Naive B cell (primary cell): ENCODE results near the gene UAP1L1. TPM values are rescaled to one million over a fixed set of nuclear protein-coding genes. Genes with fewer than 3 reads are reported as not detected.
A peak's percentile ranks its signal among the peaks of the same experiment; 100 is the strongest.
"Not testable (repeated sequence)": the region's sequence is repeated elsewhere in the genome, so short reads cannot be mapped to it uniquely, and the experiment has no call there.

Experiments used
- ATAC-seq, 2 donors: fragments of 150-1000 bp; cut with Tn5 transposase; 2 replicates each; pipeline ENCODE4 v1.10.0; 2021; ENCODE audit warnings: low read depth in 2 of 2, mild to moderate bottlenecking in 2 of 2, moderate library complexity in 2 of 2
- DNase-seq: peaks from one replicate; pipeline ENCODE4 v3.0.0; 2022
- H3K27ac Mint-ChIP-seq, 6 donors: one replicate each; pipeline ENCODE4 v1.8.0; 2020 to 2022; ENCODE audit warnings: mild to moderate bottlenecking in 6 of 6, mixed read lengths in 6 of 6, moderate library complexity in 5 of 6, inconsistent platforms in 2 of 6
- H3K27me3 Mint-ChIP-seq, 3 donors: one replicate each; pipeline ENCODE4 v1.8.0; 2021 to 2022; ENCODE audit warnings: mixed read lengths in 3 of 3, mild to moderate bottlenecking in 1 of 3
- H3K36me3 Mint-ChIP-seq, 2 donors: one replicate each; pipeline ENCODE4 v1.8.0; 2020 to 2022; ENCODE audit warnings: mixed read lengths in 2 of 2, inconsistent platforms in 1 of 2, mild to moderate bottlenecking in 1 of 2
- H3K4me1 Mint-ChIP-seq, 3 donors: one replicate each; pipeline ENCODE4 v1.8.0; 2020 to 2022; ENCODE audit warnings: mixed read lengths in 3 of 3, inconsistent platforms in 1 of 3, mild to moderate bottlenecking in 1 of 3, moderate library complexity in 1 of 3
- H3K4me3 Mint-ChIP-seq, 8 donors: one replicate each; pipeline ENCODE4 v1.8.0; 2020 to 2022; ENCODE audit warnings: mild to moderate bottlenecking in 8 of 8, mixed read lengths in 8 of 8, moderate library complexity in 8 of 8, inconsistent platforms in 2 of 8
- H3K9me3 Mint-ChIP-seq, 7 donors: one replicate each; pipeline ENCODE4 v1.8.0; 2020 to 2022; ENCODE audit warnings: mixed read lengths in 7 of 7, mild to moderate bottlenecking in 5 of 7, inconsistent platforms in 2 of 7, moderate library complexity in 1 of 7
- polyA plus RNA-seq, 6 donors: library from polyadenylated mRNA; unstranded; fragments of 300-500 nt; fragmentation: Illumina TruSeq; gene quantifications; one replicate each; pipeline ENCODE4 v1.2.3, GENCODE V29; 2021; ENCODE audit warnings: low read depth in 6 of 6

Gene UAP1L1
- polyA plus RNA-seq, 6 donors from 2014 or later: 1.7 to 6.1 (median 3.5) TPM

- no peak for ATAC-seq
- Mint-ChIP-seq H3K27me3 (no peaks in the 10 kb centered on the region), H3K27ac (peak overlapping the region in 3 of 6 donors; percentile 50 to 74 (median 66)), H3K4me3 (peak overlapping the region in 7 of 8 donors; percentile 12 to 71 (median 42)), H3K4me1 (peaks cover 7 to 15% (median 11%) of the 10 kb centered on the region in 3 donors), H3K36me3 (peaks cover 0 to 8% of the 10 kb centered on the region in 2 donors), H3K9me3 (no peaks in the 10 kb centered on the region)
- no peak for DNase-seq
These were observed 38.2 kb downstream of the UAP1L1 start for GRCh38 chr9:137115394-137116026.

- H3K27ac Mint-ChIP-seq: peak overlapping the region in 3 of 6 donors; percentile 66 to 74 (median 70)
- DNase-seq: no peak
- H3K4me1 Mint-ChIP-seq: peaks cover 7 to 19% (median 8%) of the 10 kb centered on the region in 3 donors
- H3K36me3 Mint-ChIP-seq: peaks cover 0 to 2% of the 10 kb centered on the region in 2 donors
- H3K9me3 Mint-ChIP-seq: no peaks in the 10 kb centered on the region
- no peak for ATAC-seq
- H3K4me3 Mint-ChIP-seq: peak overlapping the region in 4 of 8 donors; percentile 12 to 82 (median 53)
- H3K27me3 Mint-ChIP-seq: no peaks in the 10 kb centered on the region
These were observed 38.8 kb downstream of the UAP1L1 start for GRCh38 chr9:137116027-137116507.

GRCh38 chr9:137116728-137117127, 39.4 kb downstream of the UAP1L1 start:
- Mint-ChIP-seq H3K4me3 (peak overlapping the region in 4 of 8 donors; percentile 12 to 82 (median 46)), H3K36me3 (no peaks in the 10 kb centered on the region), H3K9me3 (no peaks in the 10 kb centered on the region), H3K4me1 (peaks cover 9 to 23% (median 10%) of the 10 kb centered on the region in 3 donors), H3K27ac (peak overlapping the region in 5 of 6 donors; percentile 52 to 88 (median 77)), H3K27me3 (no peaks in the 10 kb centered on the region)
- no peak for DNase-seq
- no peak for ATAC-seq

GRCh38 chr9:137117269-137117731, 40.0 kb downstream of the UAP1L1 start:
- Mint-ChIP-seq H3K27me3 (no peaks in the 10 kb centered on the region), H3K4me3 (peak overlapping the region in 1 of 8 donors; percentile 66), H3K27ac (peak overlapping the region in 4 of 6 donors; percentile 66 to 92 (median 82)), H3K4me1 (peaks cover 14 to 29% (median 15%) of the 10 kb centered on the region in 3 donors), H3K9me3 (no peaks in the 10 kb centered on the region), H3K36me3 (no peaks in the 10 kb centered on the region)
- DNase-seq: no peak
- ATAC-seq: no peak

GRCh38 chr9:137118092-137118603, 40.8 kb downstream of the UAP1L1 start:
- Mint-ChIP-seq H3K27ac (peak overlapping the region in 4 of 6 donors; percentile 54 to 97 (median 80)), H3K4me3 (peak overlapping the region in 1 of 8 donors; percentile 66), H3K4me1 (peaks cover 21 to 34% (median 21%) of the 10 kb centered on the region in 3 donors)
- not testable (repeated sequence) for H3K36me3 Mint-ChIP-seq, H3K9me3 Mint-ChIP-seq, H3K27me3 Mint-ChIP-seq, DNase-seq, ATAC-seq

GRCh38 chr9:137121927-137122795, 44.8 kb downstream of the UAP1L1 start:
- H3K36me3 Mint-ChIP-seq, H3K27me3 Mint-ChIP-seq, H3K9me3 Mint-ChIP-seq, DNase-seq: not testable (repeated sequence)
- ATAC-seq: peak; percentile 53
- Mint-ChIP-seq H3K27ac (peak overlapping the region; percentile 95 to 99 (median 98)), H3K4me3 (peak overlapping the region; percentile 35 to 87 (median 76)), H3K4me1 (peaks cover 30 to 50% (median 34%) of the 10 kb centered on the region in 3 donors)

GRCh38 chr9:137122796-137123467, 45.6 kb downstream of the UAP1L1 start:
- H3K27ac Mint-ChIP-seq: peak overlapping the region; percentile 95 to 99 (median 98)
- not testable (repeated sequence) for H3K27me3 Mint-ChIP-seq, H3K9me3 Mint-ChIP-seq, H3K36me3 Mint-ChIP-seq
- DNase-seq (peak; percentile 28), ATAC-seq (peak; percentile 37 to 42)
- peak overlapping the region; percentile 35 to 87 (median 75) for H3K4me3 Mint-ChIP-seq
- H3K4me1 Mint-ChIP-seq: peaks cover 38 to 57% (median 40%) of the 10 kb centered on the region in 3 donors

DNA sequence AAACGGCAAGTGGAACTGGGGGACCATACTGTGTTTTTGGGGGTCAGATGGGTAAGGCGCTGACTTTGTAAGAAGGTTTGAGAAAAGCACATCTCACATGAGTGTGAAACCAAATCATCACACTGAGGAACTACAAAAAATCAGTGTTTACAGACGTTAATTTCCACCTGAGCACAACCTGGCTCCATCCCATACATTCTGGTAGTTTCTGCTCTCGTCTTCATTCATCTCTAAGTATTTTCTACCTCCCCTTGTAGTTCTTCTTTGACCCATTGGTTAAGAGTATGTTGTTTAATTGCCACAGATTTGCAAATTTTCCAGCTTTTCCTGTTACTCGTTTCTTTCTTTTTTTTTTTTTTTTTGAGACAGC, 46.1 kb downstream of the UAP1L1 start:
- peak overlapping the region in 5 of 6 donors; percentile 24 to 98 (median 85) for H3K27ac Mint-ChIP-seq
- DNase-seq: no peak
- H3K36me3 Mint-ChIP-seq: no peaks in the 10 kb centered on the region
- peaks cover 43 to 62% (median 45%) of the 10 kb centered on the region in 3 donors for H3K4me1 Mint-ChIP-seq
- H3K9me3 Mint-ChIP-seq: no peaks in the 10 kb centered on the region
- peak overlapping the region in 3 of 8 donors; percentile 39 to 51 (median 39) for H3K4me3 Mint-ChIP-seq
- ATAC-seq: no peak
- no peaks in the 10 kb centered on the region for H3K27me3 Mint-ChIP-seq

DNA sequence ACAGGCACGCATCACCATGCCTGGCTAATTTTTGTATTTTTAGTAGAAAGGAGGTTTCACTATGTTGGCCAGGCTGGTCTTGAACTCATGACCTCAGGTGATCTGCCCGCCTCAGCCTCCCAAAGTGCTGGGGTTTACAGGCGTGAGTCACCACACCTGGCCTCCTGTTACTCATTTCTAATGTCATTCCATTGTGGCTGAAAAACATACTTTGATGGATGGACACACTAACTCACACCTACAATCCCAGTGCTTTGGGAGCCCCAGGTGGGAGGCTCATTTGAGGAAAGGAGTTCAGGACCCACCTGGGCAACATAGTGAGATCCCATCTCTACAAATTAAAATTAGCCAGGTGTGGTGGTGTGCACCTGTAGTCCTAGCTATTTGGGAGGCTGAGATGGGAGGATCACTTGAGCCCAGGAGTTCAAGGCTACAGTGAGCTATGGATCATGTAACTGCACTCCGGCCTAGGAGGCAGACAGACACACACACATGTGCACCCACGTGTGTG, 46.7 kb downstream of the UAP1L1 start:
- H3K9me3 Mint-ChIP-seq, H3K27me3 Mint-ChIP-seq, DNase-seq, H3K36me3 Mint-ChIP-seq, ATAC-seq: not testable (repeated sequence)
- Mint-ChIP-seq H3K27ac (peak overlapping the region in 2 of 6 donors; percentile 38 to 95), H3K4me3 (peak overlapping the region in 4 of 8 donors; percentile 35 to 69 (median 42)), H3K4me1 (peaks cover 46 to 64% (median 49%) of the 10 kb centered on the region in 3 donors)

DNA sequence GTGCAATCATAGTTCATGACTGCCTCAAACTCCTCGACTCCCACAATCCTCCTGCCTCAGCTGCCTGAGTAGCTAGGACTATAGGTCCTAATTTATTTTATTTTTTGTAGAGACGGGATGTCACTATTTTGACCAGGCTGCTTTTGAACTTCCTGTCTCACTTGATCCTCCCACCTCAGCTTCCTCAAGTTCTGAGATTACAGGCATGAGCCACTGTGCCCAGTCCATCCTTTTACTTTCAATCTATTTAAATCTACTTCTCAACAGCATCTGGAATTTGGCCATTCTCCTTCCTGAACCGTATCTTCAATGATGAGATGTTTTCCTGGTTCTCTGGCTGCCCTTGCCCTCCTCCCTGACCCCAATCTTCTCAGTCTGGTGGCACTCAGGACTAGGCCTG, 49.5 kb downstream of the UAP1L1 start:
- H3K36me3 Mint-ChIP-seq: no peaks in the 10 kb centered on the region
- H3K27me3 Mint-ChIP-seq: no peaks in the 10 kb centered on the region
- DNase-seq (no peak), ATAC-seq (no peak)
- H3K4me1 Mint-ChIP-seq: peaks cover 41 to 59% (median 49%) of the 10 kb centered on the region in 3 donors
- H3K9me3 Mint-ChIP-seq: peaks cover 0 to 2% (median 0%) of the 10 kb centered on the region in 7 donors
- peak overlapping the region; percentile 97 to 100 (median 98) for H3K27ac Mint-ChIP-seq
- peak overlapping the region; percentile 85 to 99 (median 93) for H3K4me3 Mint-ChIP-seq

DNA sequence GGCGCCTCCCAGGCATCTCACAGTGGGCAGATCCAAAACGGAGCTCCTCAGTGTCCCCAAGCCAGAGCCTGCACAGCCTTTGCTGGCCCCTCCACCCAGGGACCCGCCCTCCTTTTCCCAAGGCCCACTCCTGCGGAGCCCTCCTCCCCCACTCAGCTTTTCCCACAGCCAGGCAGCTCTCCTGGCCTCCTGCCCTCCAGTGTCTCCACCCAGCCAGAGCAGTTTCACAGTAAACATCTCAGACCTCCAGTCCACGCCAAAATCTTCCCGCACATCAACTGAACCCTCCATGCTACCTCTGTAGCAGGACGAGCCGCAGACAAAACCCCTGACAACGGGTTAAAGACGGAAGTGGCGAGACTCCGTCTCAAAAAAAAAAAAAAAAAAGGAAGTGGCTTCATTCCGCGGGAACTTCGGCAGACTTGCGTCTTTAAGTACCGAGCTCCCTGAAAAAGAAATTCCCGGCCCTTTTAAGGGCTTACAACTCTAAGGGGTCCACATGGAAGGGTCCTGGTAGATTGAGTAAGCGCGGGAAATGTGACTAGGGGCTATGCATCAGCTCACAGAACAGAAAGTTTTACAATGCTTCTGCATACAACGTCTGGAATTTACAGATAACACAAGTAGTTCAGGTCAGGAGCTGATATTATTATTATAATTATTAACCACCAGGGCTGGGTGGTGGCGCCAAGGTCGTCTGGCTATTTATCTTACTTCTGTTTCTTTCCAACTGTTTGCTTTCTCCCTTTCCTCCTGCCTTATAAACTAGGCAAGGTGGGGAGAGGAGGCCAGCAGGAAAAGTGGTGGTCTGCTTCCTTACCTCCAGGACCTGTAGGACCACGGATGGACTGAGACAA, 50.2 kb downstream of the UAP1L1 start:
- peak overlapping the region; percentile 85 to 99 (median 93) for H3K4me3 Mint-ChIP-seq
- H3K9me3 Mint-ChIP-seq: peaks cover 0 to 2% (median 0%) of the 10 kb centered on the region in 7 donors
- ATAC-seq: peak; percentile 17 to 20
- peaks cover 34 to 52% (median 42%) of the 10 kb centered on the region in 3 donors for H3K4me1 Mint-ChIP-seq
- peak overlapping the region; percentile 97 to 100 (median 98) for H3K27ac Mint-ChIP-seq
- no peaks in the 10 kb centered on the region for H3K27me3 Mint-ChIP-seq
- no peaks in the 10 kb centered on the region for H3K36me3 Mint-ChIP-seq
- DNase-seq: peak; percentile 66
